ENCODE measurements around the gene COL1A1.

DNA sequence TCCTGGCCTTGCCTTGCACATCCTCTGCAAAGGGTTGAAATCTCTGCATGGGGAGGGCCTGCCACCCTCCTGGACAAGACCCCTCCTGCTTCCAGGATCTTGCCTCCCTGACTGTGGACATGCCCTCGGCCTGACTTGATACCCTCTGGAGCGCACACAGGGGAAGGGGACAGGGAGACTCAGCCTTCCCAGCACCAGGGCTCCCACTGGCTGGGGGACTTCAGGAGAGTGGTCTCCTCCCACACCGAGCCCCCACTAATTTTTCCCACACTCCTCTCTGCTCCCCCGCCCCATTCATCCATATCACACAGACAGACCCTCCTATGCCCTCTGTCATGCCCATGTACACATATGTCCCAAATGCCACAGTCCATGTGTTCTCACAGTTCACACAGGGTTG is 21.3 kb downstream of the COL1A1 start:
- TF ChIP-seq NR3C1 (CRISPR knock-in tag; IDR thresholded peaks at IDR 0.05) = no peak
- TF ChIP-seq, protein P1, sequence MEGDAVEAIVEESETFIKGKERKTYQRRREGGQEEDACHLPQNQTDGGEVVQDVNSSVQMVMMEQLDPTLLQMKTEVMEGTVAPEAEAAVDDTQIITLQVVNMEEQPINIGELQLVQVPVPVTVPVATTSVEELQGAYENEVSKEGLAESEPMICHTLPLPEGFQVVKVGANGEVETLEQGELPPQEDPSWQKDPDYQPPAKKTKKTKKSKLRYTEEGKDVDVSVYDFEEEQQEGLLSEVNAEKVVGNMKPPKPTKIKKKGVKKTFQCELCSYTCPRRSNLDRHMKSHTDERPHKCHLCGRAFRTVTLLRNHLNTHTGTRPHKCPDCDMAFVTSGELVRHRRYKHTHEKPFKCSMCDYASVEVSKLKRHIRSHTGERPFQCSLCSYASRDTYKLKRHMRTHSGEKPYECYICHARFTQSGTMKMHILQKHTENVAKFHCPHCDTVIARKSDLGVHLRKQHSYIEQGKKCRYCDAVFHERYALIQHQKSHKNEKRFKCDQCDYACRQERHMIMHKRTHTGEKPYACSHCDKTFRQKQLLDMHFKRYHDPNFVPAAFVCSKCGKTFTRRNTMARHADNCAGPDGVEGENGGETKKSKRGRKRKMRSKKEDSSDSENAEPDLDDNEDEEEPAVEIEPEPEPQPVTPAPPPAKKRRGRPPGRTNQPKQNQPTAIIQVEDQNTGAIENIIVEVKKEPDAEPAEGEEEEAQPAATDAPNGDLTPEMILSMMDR (CRISPR knock-in tag; IDR thresholded peaks at IDR 0.05) = no peak
- no peak for TF ChIP-seq HHEX (CRISPR knock-in tag; IDR thresholded peaks at IDR 0.05)
- no peak for TF ChIP-seq TAF1 (CRISPR knock-in tag; IDR thresholded peaks at IDR 0.05)
- TF ChIP-seq, protein P2, sequence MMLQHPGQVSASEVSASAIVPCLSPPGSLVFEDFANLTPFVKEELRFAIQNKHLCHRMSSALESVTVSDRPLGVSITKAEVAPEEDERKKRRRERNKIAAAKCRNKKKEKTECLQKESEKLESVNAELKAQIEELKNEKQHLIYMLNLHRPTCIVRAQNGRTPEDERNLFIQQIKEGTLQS (CRISPR knock-in tag; IDR thresholded peaks at IDR 0.05) = no peak
- TF ChIP-seq POLR2AphosphoS5 (IDR thresholded peaks at IDR 0.05; ENCODE audit: low read depth, low read length) = no peak
- TF ChIP-seq ZNF234 (CRISPR knock-in tag; conservative IDR thresholded peaks at IDR 0.05) = no peak
- no peak for TF ChIP-seq RAD21 (CRISPR knock-in tag; IDR thresholded peaks at IDR 0.05)
- TF ChIP-seq, protein P3, sequence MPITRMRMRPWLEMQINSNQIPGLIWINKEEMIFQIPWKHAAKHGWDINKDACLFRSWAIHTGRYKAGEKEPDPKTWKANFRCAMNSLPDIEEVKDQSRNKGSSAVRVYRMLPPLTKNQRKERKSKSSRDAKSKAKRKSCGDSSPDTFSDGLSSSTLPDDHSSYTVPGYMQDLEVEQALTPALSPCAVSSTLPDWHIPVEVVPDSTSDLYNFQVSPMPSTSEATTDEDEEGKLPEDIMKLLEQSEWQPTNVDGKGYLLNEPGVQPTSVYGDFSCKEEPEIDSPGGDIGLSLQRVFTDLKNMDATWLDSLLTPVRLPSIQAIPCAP (CRISPR knock-in tag; IDR thresholded peaks at IDR 0.05; ENCODE audit: low read depth) = no peak
- no peak for TF ChIP-seq ZNF225 (CRISPR knock-in tag; IDR thresholded peaks at IDR 0.05)
- no peak for TF ChIP-seq AHR (CRISPR knock-in tag; IDR thresholded peaks at IDR 0.05)
